GM21786 (cell line): Measurements from ENCODE around the gene NFIX.

Experiments
- ATAC-seq: cut with Tn5 transposase; IDR thresholded peaks from one replicate; pipeline ENCODE4 v1.9.1; 2021; ENCODE audit not compliant: unreplicated experiment

NFIX gene

GRCh38 chr19:13019332-13019731 is 24.1 kb downstream of the NFIX start:
- ATAC-seq = no peak

DNA sequence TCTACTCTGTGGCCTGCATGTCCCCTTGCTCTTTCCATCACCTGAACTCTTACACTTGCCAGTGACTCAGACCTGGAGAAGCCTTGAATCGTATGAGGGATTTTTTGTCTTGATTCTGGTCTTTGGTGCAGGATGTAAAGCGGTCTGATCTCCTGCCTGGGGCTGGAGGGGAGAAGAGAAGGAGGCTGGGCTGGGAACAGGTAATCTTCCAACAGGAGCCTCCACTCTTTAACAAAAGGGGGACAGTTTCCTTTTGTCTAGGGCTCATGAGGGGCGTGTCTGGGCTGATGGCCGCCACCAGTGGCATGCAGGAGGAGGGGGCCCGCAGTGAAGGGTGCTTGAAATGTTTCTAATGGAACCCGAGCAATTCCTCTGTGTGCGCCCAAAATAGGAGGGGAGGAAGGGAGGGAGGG is 24.7 kb downstream of the NFIX start:
- no peak for ATAC-seq

DNA sequence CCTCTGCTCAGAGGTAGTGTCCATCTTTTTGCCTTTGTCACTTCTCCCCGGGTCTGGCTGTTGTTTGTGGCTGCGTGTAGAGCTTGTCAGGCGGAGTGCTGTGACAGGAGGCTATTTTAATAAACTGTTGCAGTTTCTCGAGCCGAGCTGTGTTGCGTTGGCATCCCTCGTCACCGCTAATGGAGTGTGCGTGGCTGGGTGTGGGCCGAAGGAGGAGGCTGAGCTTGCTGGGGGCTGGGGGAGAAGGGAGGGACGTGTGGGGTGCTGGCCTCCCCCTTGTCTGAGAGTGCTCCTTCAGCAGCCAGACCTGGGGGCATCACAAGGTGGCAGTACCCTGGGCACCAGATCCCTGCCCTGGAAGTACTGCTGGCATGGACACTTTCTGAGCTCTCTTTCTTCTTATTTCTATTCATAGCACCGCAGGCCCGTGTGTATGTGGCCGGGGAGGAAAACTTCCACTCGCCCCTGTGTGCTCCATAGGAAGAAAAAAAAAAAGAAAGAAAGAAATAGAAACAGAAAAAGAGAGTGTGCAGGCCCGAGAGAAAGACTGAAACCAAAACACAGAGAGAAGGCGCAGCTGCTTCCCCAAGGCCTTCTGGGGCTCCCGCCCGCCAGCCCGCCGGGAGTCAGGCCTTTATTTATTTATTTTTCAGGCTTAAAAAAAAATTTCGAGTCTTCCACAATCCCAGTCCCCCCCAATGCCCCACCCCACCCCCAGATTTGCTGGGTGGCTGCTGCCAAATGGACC is 27.0 kb downstream of the NFIX start:
- ATAC-seq = no peak

DNA sequence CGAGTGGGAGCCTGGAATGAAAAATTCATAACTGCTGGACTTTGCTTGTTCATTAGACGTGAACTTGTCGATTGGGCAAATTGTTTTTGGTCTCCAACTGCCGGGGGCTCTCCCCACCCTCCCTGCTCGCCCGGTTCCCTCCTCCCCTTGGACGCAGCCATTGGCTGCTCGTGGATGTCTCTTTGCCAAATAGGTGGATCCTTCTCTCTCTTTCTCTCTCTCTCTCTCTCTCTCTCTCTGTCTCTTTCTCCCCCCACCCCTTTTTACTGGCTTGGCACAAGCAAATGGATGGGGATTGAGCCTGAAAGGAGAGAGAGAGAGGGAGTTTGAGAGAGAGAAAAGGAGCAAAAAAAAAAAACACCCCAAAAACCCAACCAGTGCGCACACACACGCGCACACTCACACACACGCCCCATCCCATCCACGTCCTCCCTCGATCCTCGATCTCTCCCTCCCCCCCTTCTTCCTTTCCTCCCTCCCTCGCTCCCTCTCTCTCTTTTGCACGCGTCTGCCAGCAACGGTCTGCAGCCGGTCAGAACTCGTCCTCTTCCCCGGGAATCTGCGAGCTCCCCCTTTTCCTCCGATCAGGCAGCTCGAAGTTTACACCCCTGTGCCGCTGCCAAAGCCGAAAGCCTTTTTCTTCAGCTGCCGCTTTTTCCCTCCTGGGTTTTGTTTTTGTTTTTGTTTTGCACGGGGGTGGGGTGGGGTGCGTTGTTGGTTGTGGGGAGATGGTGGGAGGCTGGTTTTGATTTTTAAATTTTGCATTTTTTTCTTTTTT is 27.8 kb downstream of the NFIX start:
- no peak for ATAC-seq

GRCh38 chr19:13023656-13024055 is 28.4 kb downstream of the NFIX start:
- no peak for ATAC-seq

DNA sequence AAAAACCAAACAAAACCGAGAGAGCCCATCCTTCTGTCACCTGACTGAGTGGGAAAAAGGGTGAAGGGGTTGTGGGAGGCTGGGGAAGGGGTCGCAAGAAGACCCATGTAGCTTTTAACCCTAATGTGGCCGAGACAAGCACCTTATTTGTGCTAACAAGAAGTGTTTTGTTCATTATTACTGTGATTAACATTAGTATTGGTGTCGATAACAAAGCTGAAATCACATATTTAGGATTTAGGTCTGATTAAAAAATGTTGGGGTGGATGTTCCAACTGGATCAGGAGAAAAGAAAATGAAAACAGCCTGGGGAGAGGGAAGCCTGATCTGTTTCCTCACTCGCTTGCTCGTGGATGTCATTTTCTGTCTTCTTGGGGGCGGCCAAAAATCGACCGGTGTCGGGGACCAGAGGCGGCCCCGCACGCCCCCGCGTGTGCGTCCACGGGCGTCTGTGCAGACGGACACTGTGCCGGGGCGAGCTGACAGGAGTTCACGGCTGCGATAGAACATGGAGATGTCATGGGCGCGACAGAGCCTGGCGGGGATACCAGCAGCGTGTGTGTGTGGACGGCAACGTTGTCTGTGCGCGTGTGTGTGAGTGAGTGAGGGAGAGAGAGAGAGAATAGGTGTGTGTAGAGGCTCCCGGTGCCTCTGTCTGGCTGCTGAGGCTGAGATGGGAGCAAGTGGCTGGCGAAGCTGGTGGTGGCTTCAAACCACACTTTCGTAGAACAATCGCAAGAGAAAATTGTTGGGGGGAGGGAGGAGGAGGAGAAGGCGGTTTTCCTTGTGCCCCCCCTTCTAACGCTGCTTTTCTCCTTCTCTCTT is 29.1 kb downstream of the NFIX start:
- ATAC-seq = no peak

GRCh38 chr19:13024951-13025697 is 29.8 kb downstream of the NFIX start:
- no peak for ATAC-seq

DNA sequence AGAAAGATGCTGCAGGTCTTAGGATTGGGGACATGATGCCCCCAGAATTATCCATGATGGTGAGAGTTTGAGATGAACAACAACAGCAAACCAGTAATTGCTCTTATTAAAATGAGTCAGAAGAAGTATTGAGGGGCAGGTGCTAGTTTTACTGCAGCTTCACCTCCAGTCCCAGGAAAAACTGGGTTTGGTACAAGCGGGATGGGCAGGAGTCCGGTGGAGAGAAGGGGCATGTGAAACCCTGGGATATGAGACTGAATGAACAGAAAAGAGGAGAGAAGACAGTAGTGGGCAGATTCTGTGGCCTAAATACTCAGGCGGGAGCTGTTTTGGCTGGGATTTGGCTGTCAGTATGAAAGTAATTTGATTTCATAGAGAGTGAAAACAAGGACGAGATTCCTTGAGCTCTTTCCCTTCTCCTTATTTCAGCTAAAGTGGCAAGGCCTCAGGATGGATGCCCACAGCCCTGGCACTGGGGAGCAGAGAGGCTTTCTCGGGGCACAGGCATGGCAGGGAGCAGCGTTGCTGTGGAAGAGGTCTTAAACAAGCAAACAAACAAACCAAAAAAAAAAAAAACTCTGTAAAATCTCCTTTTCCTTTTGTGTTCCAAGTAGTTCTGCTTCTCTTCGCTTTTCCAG is 30.7 kb downstream of the NFIX start:
- no peak for ATAC-seq

DNA sequence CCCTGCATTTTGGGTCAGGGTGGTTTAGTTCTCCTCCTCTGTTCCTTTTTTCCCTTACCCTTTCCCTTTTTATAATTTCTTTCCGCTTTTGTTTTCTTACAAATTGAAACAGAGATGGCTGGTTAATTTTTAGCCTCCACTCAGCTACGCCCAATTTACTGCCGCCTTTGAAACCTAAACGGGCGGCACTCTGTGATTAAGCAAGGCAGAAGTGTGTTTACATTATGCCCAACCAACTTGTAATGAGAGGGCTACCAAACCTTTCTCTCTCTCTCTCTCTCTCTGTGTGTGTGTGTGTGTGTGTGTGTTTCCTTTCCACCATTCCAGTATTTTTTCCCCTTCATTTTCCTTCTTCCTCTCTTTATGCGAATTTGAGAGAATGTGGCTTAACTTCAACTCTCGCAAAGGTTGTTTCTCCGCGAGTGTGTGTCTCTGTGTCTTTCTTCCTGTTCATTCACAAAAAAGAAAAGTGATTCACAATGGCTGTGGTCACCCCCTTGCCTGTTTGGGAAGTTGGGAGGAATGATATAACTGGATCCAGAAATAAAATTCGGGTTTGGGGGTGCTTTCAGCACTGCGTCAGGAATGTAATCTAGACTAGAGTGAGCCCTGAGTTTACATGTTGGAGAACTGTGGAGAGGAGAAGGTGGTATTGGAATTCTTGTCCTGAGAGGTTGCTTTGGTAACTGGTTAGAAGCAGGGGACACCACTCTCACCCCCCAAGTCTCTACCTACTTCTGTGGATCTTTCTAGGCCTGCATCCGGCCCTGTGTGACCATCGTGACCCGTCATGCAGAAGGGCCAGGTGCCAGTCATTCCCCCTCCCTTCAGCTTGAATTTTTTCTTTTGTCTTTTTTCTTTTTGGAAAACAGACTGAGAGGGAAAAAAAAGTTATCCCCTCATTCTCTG is 31.4 kb downstream of the NFIX start:
- ATAC-seq = no peak

- ATAC-seq = no peak
These were observed 32.3 kb downstream of the NFIX start for GRCh38 chr19:13027557-13027956.

DNA sequence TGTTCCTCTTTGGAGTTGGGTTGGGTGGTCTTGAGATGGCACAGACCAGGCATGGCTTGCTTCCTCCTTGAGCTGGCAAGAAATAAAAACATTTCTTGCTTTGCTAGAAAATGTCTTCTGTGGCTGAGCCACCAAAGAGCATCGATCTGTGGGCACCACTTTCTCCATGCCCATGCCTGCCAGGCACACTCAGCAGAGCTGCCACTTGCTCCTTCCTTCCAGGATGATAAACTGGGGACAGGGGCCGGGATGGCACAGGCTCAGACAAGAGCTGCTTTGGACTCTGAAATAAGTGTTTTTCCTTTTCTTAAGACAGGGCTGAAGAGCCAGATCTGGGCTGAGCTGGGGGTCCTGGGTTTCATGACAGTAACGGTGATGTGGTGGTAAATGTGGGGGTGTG is 32.8 kb downstream of the NFIX start:
- ATAC-seq = no peak

- no peak for ATAC-seq
These were observed 34.1 kb downstream of the NFIX start for GRCh38 chr19:13029301-13029880.

DNA sequence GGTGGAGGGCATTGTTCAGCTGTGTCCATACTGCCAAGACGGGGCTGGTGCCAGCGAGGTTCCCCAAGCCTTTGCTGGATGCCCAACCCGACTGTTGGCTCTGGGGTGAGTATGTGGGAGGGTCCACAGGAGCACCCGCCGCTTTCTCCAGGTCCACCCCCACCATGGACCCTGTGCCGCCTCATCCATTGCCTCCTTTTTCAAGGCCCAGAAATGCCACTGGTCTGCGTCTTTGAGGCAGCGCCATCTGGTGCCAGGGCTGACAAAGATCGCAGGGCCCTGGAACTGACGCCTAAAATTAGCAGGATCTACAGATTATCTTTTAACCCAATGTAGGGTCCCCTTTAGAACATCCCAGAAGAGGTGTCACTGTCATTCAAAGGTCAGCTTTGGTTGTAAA is 34.6 kb downstream of the NFIX start:
- ATAC-seq = no peak

- ATAC-seq = no peak
These were observed 36.8 kb downstream of the NFIX start for GRCh38 chr19:13031917-13032623.

DNA sequence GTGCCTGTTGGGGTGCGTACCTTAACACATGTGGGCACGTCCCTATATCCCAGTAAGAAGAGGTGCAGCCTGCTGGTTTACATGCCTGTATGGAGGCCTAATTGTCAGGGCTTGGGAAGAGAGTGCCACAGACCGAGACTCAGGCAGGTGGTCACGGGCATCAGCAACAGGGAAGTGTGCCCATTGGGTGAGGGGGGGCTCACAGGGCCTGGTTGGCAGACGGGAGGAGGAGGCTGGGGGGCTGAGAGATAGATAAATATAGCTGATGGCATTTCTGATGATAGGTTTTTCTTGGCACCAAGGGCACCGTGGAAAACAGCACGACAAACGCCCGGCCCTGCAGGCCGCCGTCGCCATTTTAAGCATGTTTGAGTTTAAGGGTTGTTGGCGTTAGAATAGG is 37.6 kb downstream of the NFIX start:
- no peak for ATAC-seq

DNA sequence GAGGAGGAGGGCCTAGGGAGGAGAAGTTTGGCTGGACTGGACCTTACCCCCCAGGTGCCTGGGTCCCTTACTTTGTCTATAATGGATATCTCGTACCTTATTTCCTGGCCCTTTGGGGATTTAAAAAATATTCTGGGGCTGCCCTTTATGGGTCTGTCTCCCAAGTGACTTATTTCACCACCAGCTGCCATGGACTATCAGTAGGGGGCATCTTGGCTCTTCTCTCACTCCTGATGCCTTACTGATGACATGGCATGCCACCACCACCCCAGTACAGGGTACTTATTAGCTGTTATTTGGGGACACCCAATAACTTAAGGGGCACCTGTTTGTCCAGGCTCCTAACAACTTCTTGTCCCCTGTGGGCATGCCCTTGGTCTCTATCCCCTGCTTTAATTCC is 38.0 kb downstream of the NFIX start:
- no peak for ATAC-seq

- no peak for ATAC-seq
These were observed 38.7 kb downstream of the NFIX start for GRCh38 chr19:13033819-13034611.

GRCh38 chr19:13034636-13035035 is 39.4 kb downstream of the NFIX start:
- ATAC-seq = no peak
